Dermis microvascular lymphatic vessel endothelial cell (primary cell): ENCODE measurements around the gene LIF. TPM values are rescaled to one million over a fixed set of nuclear protein-coding genes. Genes with fewer than 3 reads are reported as not detected.
"Not testable (repeated sequence)": the region's sequence is repeated elsewhere in the genome, so short reads cannot be mapped to it uniquely, and the experiment has no call there.

Source experiments
- DNase-seq, 2 donors: peaks; one replicate each; pipeline versions ENCODE4 v3.0.0 to v3.0.0-alpha.2; 2010; ENCODE audit warnings: low read depth in 2 of 2
- total RNA-seq: library from RNA; depleted of rRNA; stranded (reverse); fragments of >200 nt; gene quantifications from 2 replicates; pipeline ENCODE4 v1.2.1, GENCODE V29; 2014

Gene LIF
- total RNA-seq, 1 donor from 2014 or later: 0.26 TPM

- no peak for DNase-seq
Measured at GRCh38 chr22:30244641-30245040, 1.9 kb downstream of the LIF start.

GRCh38 chr22:30244066-30244465 is 2.5 kb downstream of the LIF start:
- no peak for DNase-seq

- DNase-seq: no peak
Measured at GRCh38 chr22:30243661-30244060, 2.9 kb downstream of the LIF start.

GRCh38 chr22:30241576-30242371 is 4.8 kb downstream of the LIF start:
- no peak for DNase-seq

GRCh38 chr22:30240541-30241417 is 5.8 kb downstream of the LIF start:
- no peak for DNase-seq

- DNase-seq: no peak
Measured at GRCh38 chr22:30239488-30240405, 6.8 kb downstream of the LIF start.

GRCh38 chr22:30238661-30239487 is 7.7 kb downstream of the LIF start:
- DNase-seq: no peak

GRCh38 chr22:30238136-30238535 is 8.4 kb downstream of the LIF start:
- no peak for DNase-seq

- no peak for DNase-seq
Measured at GRCh38 chr22:30236875-30237274, 9.7 kb downstream of the LIF start.

GRCh38 chr22:30235687-30236170 is 10.8 kb downstream of the LIF start:
- no peak for DNase-seq

GRCh38 chr22:30234786-30235470 is 11.6 kb downstream of the LIF start:
- no peak for DNase-seq

- not testable (repeated sequence) for DNase-seq
Measured at GRCh38 chr22:30234325-30234724, 12.2 kb downstream of the LIF start.

- DNase-seq: no peak
Measured at GRCh38 chr22:30233582-30233981, 13.0 kb downstream of the LIF start.

GRCh38 chr22:30232716-30233218 is 13.8 kb downstream of the LIF start:
- no peak for DNase-seq

- DNase-seq: no peak
Measured at GRCh38 chr22:30230787-30231461, 15.6 kb downstream of the LIF start.

- DNase-seq: no peak
Measured at GRCh38 chr22:30230330-30230729, 16.2 kb downstream of the LIF start.

- DNase-seq: no peak
Measured at GRCh38 chr22:30228509-30229359, 17.8 kb downstream of the LIF start.
